ENCODE measurements around the gene CD58.

GRCh38 chr1:116561563-116561962, 9.3 kb downstream of the CD58 start:
- TF ChIP-seq CTCF (IDR thresholded peaks at IDR 0.05) (no peak), POLR2A (IDR thresholded peaks at IDR 0.05) (no peak)

All from ovary (tissue), 3 donors.